Hippocampal formation (tissue), 2 donors: ENCODE data around the gene EXD3.

ENCODE experiments used
- DNase-seq, 2 donors: peaks; one replicate each; lab custom pipeline; 2025; lab: John Stamatoyannopoulos, UW

EXD3 gene

GRCh38 chr9:137294681-137295237, 128.2 kb downstream of the EXD3 start:
- DNase-seq: no peak

GRCh38 chr9:137294091-137294680, 128.8 kb downstream of the EXD3 start:
- no peak for DNase-seq

GRCh38 chr9:137293482-137294090, 129.4 kb downstream of the EXD3 start:
- DNase-seq: no peak

GRCh38 chr9:137293094-137293481, 129.9 kb downstream of the EXD3 start:
- DNase-seq: no peak

GRCh38 chr9:137286975-137287383, 136.0 kb downstream of the EXD3 start:
- no peak for DNase-seq

- no peak for DNase-seq
Observed at GRCh38 chr9:137281345-137282116, 141.4 kb downstream of the EXD3 start.

GRCh38 chr9:137280474-137281344, 142.3 kb downstream of the EXD3 start:
- DNase-seq: no peak

- DNase-seq: no peak
Observed at GRCh38 chr9:137279741-137280473, 143.1 kb downstream of the EXD3 start.

- no peak for DNase-seq
Observed at GRCh38 chr9:137278721-137279711, 143.9 kb downstream of the EXD3 start.

GRCh38 chr9:137278061-137278701, 144.8 kb downstream of the EXD3 start:
- no peak for DNase-seq

GRCh38 chr9:137277329-137278041, 145.5 kb downstream of the EXD3 start, which contains the start of gene TOR4A:
TSS of gene TOR4A (plus strand) at chr9:137277726. CDS start at chr9:137278690, 964 bp downstream.
- DNase-seq: no peak

- no peak for DNase-seq
Observed at GRCh38 chr9:137276473-137277328, 146.3 kb downstream of the EXD3 start.

- DNase-seq: no peak
Observed at GRCh38 chr9:137275588-137276472, 147.1 kb downstream of the EXD3 start.

- DNase-seq: no peak
Observed at GRCh38 chr9:137275203-137275587, 147.8 kb downstream of the EXD3 start.

GRCh38 chr9:137273611-137274320, 149.2 kb downstream of the EXD3 start:
- no peak for DNase-seq

GRCh38 chr9:137273095-137273490, 149.9 kb downstream of the EXD3 start:
- DNase-seq: no peak
